Gastroesophageal sphincter (tissue), 3 donors: Measurements from ENCODE around the gene YPEL4.
A peak's percentile ranks its signal among the peaks of the same experiment; 100 is the strongest.

Experiments
- CTCF ChIP-seq, 4 experiments: fragments of 200-600 bp in 2 of 4; fragments of 450-650 bp in 2 of 4; sonication (generic) in 1 of 4; IDR thresholded peaks; one replicate each; pipeline ENCODE4 v1.5.1; 2017 to 2019; ENCODE audit warnings: antibody characterized with exemption in 4 of 4, mild to moderate bottlenecking in 2 of 4, moderate library complexity in 2 of 4
- POLR2AphosphoS5 ChIP-seq: sonication (generic); formaldehyde crosslinking; IDR thresholded peaks from one replicate; pipeline ENCODE4 v1.6.1; 2017; ENCODE audit warnings: antibody characterized with exemption

- TF ChIP-seq CTCF (IDR thresholded peaks at IDR 0.05): no peak
- peak; percentile 12 for TF ChIP-seq POLR2AphosphoS5
These were observed 50.3 kb downstream of the YPEL4 start for GRCh38 chr11:57599381-57599780.
